ENCODE data around the gene ST6GALNAC4.
A peak's percentile ranks its signal among the peaks of the same experiment; 100 is the strongest.

ST6GALNAC4 gene

GRCh38 chr9:127869310-127870152 lies 47.3 kb downstream of the ST6GALNAC4 start:
- DNase-seq = peak; percentile 16 to 73

- no peak for DNase-seq
Measured at GRCh38 chr9:127868278-127868902, 48.5 kb downstream of the ST6GALNAC4 start.

DNA sequence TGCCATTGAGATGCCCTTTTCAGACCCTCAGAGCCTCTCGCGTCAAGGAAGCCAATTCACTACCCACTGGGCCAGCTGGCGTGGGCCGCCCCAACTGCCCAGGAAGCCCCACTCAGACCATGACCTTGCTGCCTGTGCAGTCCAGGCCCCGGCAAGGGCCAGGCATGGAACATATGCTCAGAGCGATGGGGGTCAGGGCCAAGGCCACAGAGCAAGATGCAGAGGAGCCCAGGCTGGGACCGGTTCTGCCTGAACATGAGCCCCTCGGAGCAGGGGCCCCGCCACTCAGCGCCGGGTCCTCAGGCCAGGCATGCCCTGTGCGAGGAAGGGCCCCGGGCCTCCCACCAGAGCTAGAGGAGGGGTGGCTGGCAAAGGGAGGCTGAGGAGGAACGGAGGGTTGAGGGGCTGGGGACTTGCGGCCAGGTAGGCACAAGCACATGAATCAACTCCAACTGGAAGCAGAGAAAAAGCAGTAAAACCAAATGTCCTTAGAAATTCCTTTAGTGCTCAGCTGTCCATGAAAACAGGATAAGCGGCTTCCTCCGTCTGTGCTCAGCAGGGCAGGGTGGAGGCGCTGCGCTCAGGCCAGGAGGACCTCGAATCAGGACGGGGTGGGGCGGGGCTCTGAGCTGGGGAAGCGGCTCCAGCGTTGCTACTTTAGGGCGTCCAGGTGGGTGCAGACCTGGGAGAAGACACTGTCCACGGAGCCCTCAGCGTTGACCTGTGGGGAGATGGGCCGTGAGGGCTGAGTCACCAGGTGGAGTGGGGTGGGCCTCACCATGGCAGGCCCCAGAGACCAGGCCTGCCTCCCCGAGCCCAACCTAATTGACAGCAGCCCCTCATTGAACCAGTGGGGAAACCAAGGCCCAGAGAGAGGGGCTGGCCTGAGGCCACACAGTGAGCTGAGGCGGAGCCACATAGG lies 49.2 kb downstream of the ST6GALNAC4 start:
- DNase-seq = no peak

DNA sequence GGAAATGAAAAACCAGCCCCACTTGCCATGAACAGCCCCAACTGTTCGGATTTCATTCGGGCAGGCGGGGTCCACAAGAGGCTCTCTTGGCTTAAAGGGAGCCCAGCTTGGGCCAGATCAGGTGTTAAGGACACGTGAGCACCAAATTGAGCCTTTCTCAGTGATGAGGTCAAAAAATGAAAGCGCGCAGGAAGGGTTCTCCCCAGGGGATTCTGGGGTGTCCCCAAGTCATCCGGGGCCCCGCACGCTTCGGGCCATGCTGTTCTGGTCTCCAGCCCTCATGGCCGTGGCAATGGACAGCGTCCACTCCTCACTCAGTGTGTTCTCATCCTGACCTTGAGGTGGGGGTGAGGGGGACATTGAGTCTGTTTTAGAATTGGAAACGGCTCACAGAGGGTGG lies 50.3 kb downstream of the ST6GALNAC4 start:
- DNase-seq = no peak

GRCh38 chr9:127865645-127866464 lies 51.0 kb downstream of the ST6GALNAC4 start:
- DNase-seq = peak in 1 of 2 experiments; percentile 11

- DNase-seq = no peak
Measured at GRCh38 chr9:127863191-127863621, 53.6 kb downstream of the ST6GALNAC4 start.

DNA sequence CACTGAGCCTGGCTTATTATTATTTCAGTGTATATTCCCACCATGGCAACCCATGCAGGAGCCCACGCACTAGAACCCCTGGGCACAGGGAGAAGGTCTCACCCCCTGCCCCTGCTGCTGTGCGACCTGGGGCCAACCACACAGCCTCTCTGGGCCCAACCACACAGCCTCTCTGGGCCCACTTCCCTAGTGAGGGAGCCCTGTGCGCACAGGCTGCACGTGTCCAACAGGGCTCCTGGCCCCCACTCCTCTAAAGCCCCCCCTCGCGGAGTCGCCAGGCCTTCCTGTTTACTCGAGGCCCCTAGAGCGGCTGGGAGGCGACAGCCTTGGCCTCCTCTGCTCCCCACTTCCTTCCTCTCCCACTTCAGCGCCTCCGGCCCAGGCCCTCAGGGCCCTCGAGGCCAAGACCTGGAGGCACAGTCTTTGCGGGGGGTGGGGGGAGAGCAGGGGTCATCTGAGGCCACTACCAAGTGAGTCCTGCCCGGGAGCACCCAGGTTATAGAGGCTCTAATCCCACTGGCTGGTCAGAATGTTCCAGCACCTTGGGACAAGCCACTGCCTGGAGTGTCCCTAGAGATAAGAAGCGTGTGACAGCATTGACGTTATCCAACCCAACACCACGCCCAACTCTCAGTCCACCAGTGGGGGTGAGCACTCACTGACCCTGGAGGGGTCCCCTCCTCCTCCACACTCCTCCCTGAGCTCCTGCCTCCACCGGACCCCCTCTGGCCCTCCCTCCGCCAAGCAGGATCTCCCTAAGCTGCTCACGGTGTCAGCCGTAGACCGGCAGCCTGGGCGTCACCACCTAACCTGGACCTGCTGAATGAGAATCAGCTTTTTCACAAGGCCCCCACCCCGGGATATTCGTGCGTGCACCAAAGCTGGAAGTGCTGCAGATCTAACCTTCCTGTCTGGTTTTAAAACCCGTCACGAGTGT lies 54.5 kb downstream of the ST6GALNAC4 start:
- no peak for DNase-seq

- no peak for DNase-seq
Measured at GRCh38 chr9:127860779-127861178, 56.1 kb downstream of the ST6GALNAC4 start.

- no peak for DNase-seq
Measured at GRCh38 chr9:127860260-127860659, 56.6 kb downstream of the ST6GALNAC4 start.

DNA sequence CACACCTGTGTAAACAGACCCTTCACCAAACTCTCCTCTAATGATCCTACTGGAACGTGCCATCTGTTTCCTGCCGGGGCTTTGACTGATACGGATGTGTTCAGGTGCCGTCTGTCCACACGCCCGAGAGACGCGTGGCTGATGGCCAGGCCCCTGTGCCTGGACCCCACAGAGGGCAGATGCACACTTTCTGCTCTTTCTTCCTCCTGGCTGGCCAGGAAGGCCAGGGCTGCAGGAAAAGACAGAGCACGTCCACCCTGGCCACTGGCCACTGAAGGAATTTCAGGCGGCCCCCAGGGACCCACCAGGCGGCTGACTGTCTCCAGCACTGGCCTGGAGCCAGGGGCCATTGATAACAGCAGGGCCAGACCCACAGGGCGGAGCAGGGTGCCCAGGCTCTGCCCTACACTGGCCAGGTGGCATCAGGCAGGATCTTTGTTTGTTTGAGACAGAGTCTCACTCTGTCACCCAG lies 58.8 kb downstream of the ST6GALNAC4 start:
- DNase-seq = peak in 1 of 2 experiments; percentile 19

Measured in NCI-H526 (cell line).